Neural crest cell (in vitro differentiated cells): ENCODE measurements around the gene SENP6. TPM values are rescaled to one million over a fixed set of nuclear protein-coding genes. Genes with fewer than 3 reads are reported as not detected.

Experiments used
- total RNA-seq: library from RNA; stranded (reverse); gene quantifications from 2 replicates; pipeline ENCODE4 v1.2.1, GENCODE V29; 2021

SENP6 gene
- total RNA-seq, 1 donor from 2014 or later = 96.5 TPM

Other genes starting within 250 kb of the SENP6 start
- gene FILIP1, start 108.1 kb upstream of the SENP6 start, total RNA-seq = 0.79 and 0.89 TPM in 2 replicates
- 24.5 and 25.7 TPM in 2 replicates for gene MYO6, start 147.4 kb downstream of the SENP6 start, total RNA-seq